ENCODE results near the gene CCDC149. TPM values are rescaled to one million over a fixed set of nuclear protein-coding genes. Genes with fewer than 3 reads are reported as not detected.

CCDC149 gene
- total and polyA plus RNA-seq, 2 of the 4 experiments (the other 2 are of a cell fraction) = 6.7 to 7.0 TPM

- Histone ChIP-seq H2BK120ac (ENCODE audit: low read depth, low read length) (no peak overlapping the region), H4K20me1 (ENCODE audit: insufficient read depth, low read length) (no peaks in the 10 kb centered on the region), H2BK5ac (ENCODE audit: low read depth, low read length, poor library complexity, severe bottlenecking) (no peak overlapping the region), H3K4me3 (ENCODE audit: insufficient read depth, low read depth, low read length) (no peak overlapping the region), H3K14ac (replicated peaks; ENCODE audit: low read depth, low read length) (no peak overlapping the region), H3K9ac (ENCODE audit: low read depth, low read length) (no peak overlapping the region), H4K91ac (ENCODE audit: insufficient read depth, low read depth, low read length) (no peak overlapping the region), H3K9me1 (ENCODE audit: insufficient read depth, low read length) (0 out of 2 replicates have a peak, but pooled peaks cover 4% of the 10 kb centered on the region), H3K4me2 (ENCODE audit: low read depth, low read length) (no peak overlapping the region), H2AK9ac (replicated peaks; ENCODE audit: low read depth, low read length, poor library complexity) (no peak overlapping the region), H3K9me3 (ENCODE audit: control insufficient read depth, insufficient read depth, low read length) (no peaks in the 10 kb centered on the region; the same call in 1 of the 2 replicates), H3K27me3 (ENCODE audit: control insufficient read depth, insufficient read depth, low read length) (no peaks in the 10 kb centered on the region), H2AFZ (replicated peaks; ENCODE audit: low read length, poor library complexity) (no peak overlapping the region), H4K5ac (ENCODE audit: low read depth, low read length) (no peak overlapping the region), H3K56ac (ENCODE audit: extremely low read depth, insufficient read depth, low read length) (no peak overlapping the region), H3K27ac (ENCODE audit: insufficient read depth, low read length) (no peak overlapping the region), H3K23ac (ENCODE audit: low read depth, low read length) (no peak overlapping the region), H3K4ac (ENCODE audit: low read depth, low read length) (no peak overlapping the region), H2BK15ac (ENCODE audit: low read depth, low read length) (no peak overlapping the region), H3K4me1 (ENCODE audit: control insufficient read depth, insufficient read depth, low read length) (peaks cover 2% of the 10 kb centered on the region; the same call in 1 of the 2 replicates), H2AK5ac (ENCODE audit: low read depth, low read length) (no peak overlapping the region), H4K8ac (ENCODE audit: low read depth in 2 of 2, low read length in 2 of 2) (no peak overlapping the region), H3K79me1 (ENCODE audit: low read depth in 1 of 2, low read length in 2 of 2) (no peaks in the 10 kb centered on the region), H3K18ac (ENCODE audit: low read depth, low read length) (no peak overlapping the region), H3K36me3 (ENCODE audit: control insufficient read depth, insufficient read depth, low read length) (peaks cover 5% of the 10 kb centered on the region; the same call in 1 of the 2 replicates), H2BK20ac (ENCODE audit: low read depth, low read length) (no peak overlapping the region)
- ChIA-PET CTCF (no interaction called here), POLR2A (ENCODE audit: unreplicated experiment) (no interaction called here)
- in situ Hi-C loops (cut with MboI; ENCODE audit: low sequenced_read_pairs) = no loop called here
- BruUV-seq (replicated peaks) = no TSS peak
- no peak for DNase-seq
- TF ChIP-seq MXI1 (IDR thresholded peaks at IDR 0.05; ENCODE audit: borderline replicate concordance, low read depth, low read length) (no peak), ELK1 (IDR thresholded peaks at IDR 0.05; ENCODE audit: borderline replicate concordance, low read depth, low read length) (no peak), POLR2A (IDR thresholded peaks at IDR 0.05; ENCODE audit: low read depth, low read length) (no peak), BHLHE40 (IDR thresholded peaks at IDR 0.05; ENCODE audit: low read depth, low read length) (no peak), FOS (IDR thresholded peaks at IDR 0.05; ENCODE audit: low read depth, low read length) (no peak), MAZ (IDR thresholded peaks at IDR 0.05; ENCODE audit: borderline replicate concordance, low read depth, low read length) (no peak), RFX5 (IDR thresholded peaks at IDR 0.05; ENCODE audit: low read depth, low read length) (no peak), SMC3 (IDR thresholded peaks at IDR 0.05; ENCODE audit: low read depth, low read length) (no peak), NFE2L2 (IDR thresholded peaks at IDR 0.05; ENCODE audit: low read depth, low read length) (no peak), RAD21 (IDR thresholded peaks at IDR 0.05; ENCODE audit: low read length) (no peak), CHD1 (IDR thresholded peaks at IDR 0.05; ENCODE audit: low read depth, low read length) (no peak), CTCF (conservative IDR thresholded peaks at IDR 0.05; ENCODE audit: low read depth, low read length) (no peak), CEBPB (IDR thresholded peaks at IDR 0.05; ENCODE audit: low read depth, low read length) (no peak), RCOR1 (IDR thresholded peaks at IDR 0.05; ENCODE audit: insufficient replicate concordance, low read length) (no peak), USF2 (IDR thresholded peaks at IDR 0.05; ENCODE audit: low read depth, low read length) (no peak), MAFK (IDR thresholded peaks at IDR 0.05; ENCODE audit: low read depth, low read length) (no peak)
- WGBS, 2 experiments (ENCODE audit: extremely low coverage in 2 of 2, insufficient read length in 1 of 2) = 100% methylated on average over 1 of the region's 6 CpGs; no CpG with 5 or more reads in 1 of the 2 experiments
- dilution Hi-C loops (cut with HindIII; ENCODE audit: low sequenced_read_pairs, unreplicated experiment) = no loop called here
- no peak for ATAC-seq (ENCODE audit: low read depth)
- intact Hi-C loops (cut with micrococcal nuclease) = no loop called here
Measured at GRCh38 chr4:24836661-24837242, 76.1 kb downstream of the CCDC149 start.

Measured in IMR-90 (cell line).